Natural killer cell (primary cell): Measurements from ENCODE around the gene TANC1. TPM values are rescaled to one million over a fixed set of nuclear protein-coding genes. Genes with fewer than 3 reads are reported as not detected.
A peak's percentile ranks its signal among the peaks of the same experiment; 100 is the strongest.

Experiments
- ATAC-seq, 3 donors: fragments of 150-1000 bp in 2 of 3; fragments of 200-7000 bp in 1 of 3; cut with Tn5 transposase; 1 replicate in 1 of 3; 2 replicates in 2 of 3; pipeline ENCODE4 v1.10.0; 2021; ENCODE audit warnings: mild to moderate bottlenecking in 2 of 3, moderate library complexity in 2 of 3
- DNase-seq, 2 donors: peaks; one replicate each; pipeline versions ENCODE4 v3.0.0 to v3.0.0-alpha.2; 2013 to 2021; ENCODE audit warnings: mixed read lengths in 1 of 2
- H3K27ac ChIP-seq: one replicate; pipeline ENCODE4 v1.5.1; 2013; ENCODE audit warnings: mild to moderate bottlenecking, low read length
- H3K27me3 ChIP-seq: one replicate; pipeline ENCODE4 v1.6.1; 2013; ENCODE audit warnings: low read length; ENCODE audit not compliant: control insufficient read depth, insufficient read depth
- H3K36me3 ChIP-seq: one replicate; pipeline ENCODE4 v1.6.1; 2013; ENCODE audit warnings: low read length; ENCODE audit not compliant: control insufficient read depth, insufficient read depth
- H3K4me1 ChIP-seq: one replicate; pipeline ENCODE4 v1.6.1; 2013; ENCODE audit warnings: low read length; ENCODE audit not compliant: control insufficient read depth, insufficient read depth
- H3K4me3 ChIP-seq: one replicate; pipeline ENCODE4 v1.5.1; 2013; ENCODE audit warnings: low read length
- H3K9me3 ChIP-seq: one replicate; pipeline ENCODE4 v1.6.1; 2013; ENCODE audit warnings: low read length; ENCODE audit not compliant: control insufficient read depth, insufficient read depth
- H3K27ac Mint-ChIP-seq, 2 donors: one replicate each; pipeline ENCODE4 v1.8.0; 2022; ENCODE audit warnings: mild to moderate bottlenecking in 2 of 2, mixed read lengths in 2 of 2, moderate library complexity in 1 of 2
- H3K27me3 Mint-ChIP-seq, 2 donors: one replicate each; pipeline ENCODE4 v1.8.0; 2022; ENCODE audit warnings: low read depth in 2 of 2, mixed read lengths in 2 of 2
- H3K36me3 Mint-ChIP-seq: one replicate; pipeline ENCODE4 v1.8.0; 2022; ENCODE audit warnings: mixed read lengths
- H3K4me1 Mint-ChIP-seq, 2 donors: one replicate each; pipeline ENCODE4 v1.8.0; 2022; ENCODE audit warnings: mixed read lengths in 2 of 2
- H3K4me3 Mint-ChIP-seq: one replicate; pipeline ENCODE4 v1.8.0; 2022; ENCODE audit warnings: mild to moderate bottlenecking, moderate library complexity, mixed read lengths
- H3K9me3 Mint-ChIP-seq, 2 donors: one replicate each; pipeline ENCODE4 v1.8.0; 2022; ENCODE audit warnings: mixed read lengths in 2 of 2
- CTCF ChIP-seq: fragments of 200-600 bp; IDR thresholded peaks from one replicate; pipeline ENCODE4 v1.8.0; 2022; ENCODE audit warnings: antibody characterized with exemption
- WGBS: methylation state at CpG from one replicate; pipeline ENCODE4 v1.1.7; 2013; ENCODE audit warnings: missing lambda C conversion rate; ENCODE audit not compliant: insufficient coverage; 5-methylcytosine and 5-hydroxymethylcytosine counted together
- intact Hi-C: fragments of 100-400 bp; cut with micrococcal nuclease; formaldehyde crosslinking; loops from one replicate; pipeline ENCODE4 v1.14.2; 2022
- total RNA-seq, 4 donors: library from RNA; stranded (reverse); fragments of 120-200 nt in 1 of 4; gene quantifications; one replicate each; pipeline versions ENCODE4 v1.2.3 to v1.2.4, GENCODE V29; 2013 to 2022

Gene TANC1
- total RNA-seq, 3 donors from 2014 or later (not counting 1 experiment from before 2014, with no cell fraction given), result 0.82 to 4.2 (median 1.1) TPM

- H3K36me3 ChIP-seq, result no peaks in the 10 kb centered on the region
- peaks cover 16 to 22% of the 10 kb centered on the region in 2 donors for H3K4me1 Mint-ChIP-seq
- peaks cover 46 to 64% of the 10 kb centered on the region in 2 donors for H3K27me3 Mint-ChIP-seq
- DNase-seq (peak in 1 of 2 donors; percentile 9), ATAC-seq (no peak)
- intact Hi-C loops, result no loop called here
- no peaks in the 10 kb centered on the region for H3K9me3 Mint-ChIP-seq
- H3K4me1 ChIP-seq, result peaks cover 22% of the 10 kb centered on the region
- H3K27ac Mint-ChIP-seq, result no peak overlapping the region
- peak overlapping the region; percentile 45 for H3K4me3 ChIP-seq
- H3K4me3 Mint-ChIP-seq, result peak overlapping the region; percentile 90
- H3K36me3 Mint-ChIP-seq, result no peaks in the 10 kb centered on the region
- no peaks in the 10 kb centered on the region for H3K9me3 ChIP-seq
- WGBS, result under 1% methylated on average over 25 of the region's 25 CpGs
- no peak for TF ChIP-seq CTCF
- H3K27me3 ChIP-seq, result peaks cover 25% of the 10 kb centered on the region
- no peak overlapping the region for H3K27ac ChIP-seq
These were observed 1.3 kb downstream of the TANC1 start for GRCh38 chr2:158969715-158970240.

GRCh38 chr2:158970241-158970751 is 1.9 kb downstream of the TANC1 start:
- H3K9me3 ChIP-seq, result no peaks in the 10 kb centered on the region
- no peak overlapping the region for H3K27ac ChIP-seq
- ATAC-seq (no peak), DNase-seq (no peak)
- Mint-ChIP-seq H3K4me3 (peak overlapping the region; percentile 90), H3K9me3 (no peaks in the 10 kb centered on the region), H3K36me3 (no peaks in the 10 kb centered on the region), H3K27me3 (peaks cover 42 to 64% of the 10 kb centered on the region in 2 donors), H3K27ac (no peak overlapping the region), H3K4me1 (peaks cover 16 to 22% of the 10 kb centered on the region in 2 donors)
- intact Hi-C loops, result no loop called here
- H3K4me3 ChIP-seq, result no peak overlapping the region
- WGBS, result 18% methylated on average over 3 of the region's 3 CpGs
- no peak for TF ChIP-seq CTCF
- peaks cover 22% of the 10 kb centered on the region for H3K4me1 ChIP-seq
- H3K36me3 ChIP-seq, result no peaks in the 10 kb centered on the region
- peaks cover 25% of the 10 kb centered on the region for H3K27me3 ChIP-seq

- H3K9me3 Mint-ChIP-seq, result no peaks in the 10 kb centered on the region
- H3K4me1 Mint-ChIP-seq, result peaks cover 16% of the 10 kb centered on the region in 2 donors
- ATAC-seq (no peak), DNase-seq (no peak)
- Histone ChIP-seq H3K27ac (no peak overlapping the region), H3K4me1 (peaks cover 16% of the 10 kb centered on the region), H3K4me3 (no peak overlapping the region), H3K36me3 (no peaks in the 10 kb centered on the region), H3K9me3 (no peaks in the 10 kb centered on the region), H3K27me3 (peaks cover 13% of the 10 kb centered on the region)
- peaks cover 31 to 52% of the 10 kb centered on the region in 2 donors for H3K27me3 Mint-ChIP-seq
- no peak for TF ChIP-seq CTCF
- 83% methylated on average over 5 of the region's 8 CpGs for WGBS
- H3K36me3 Mint-ChIP-seq, result no peaks in the 10 kb centered on the region
- H3K27ac Mint-ChIP-seq, result no peak overlapping the region
- H3K4me3 Mint-ChIP-seq, result no peak overlapping the region
- intact Hi-C loops, result no loop called here
These were observed 4.9 kb downstream of the TANC1 start for GRCh38 chr2:158973116-158973956.
